A549 (cell line): ENCODE results near the gene HNMT. TPM values are rescaled to one million over a fixed set of nuclear protein-coding genes. Genes with fewer than 3 reads are reported as not detected.

Source experiments
- ATAC-seq, 2 experiments: fragments of 200-7000 bp in 1 of 2; fragments of >200 bp in 1 of 2; cut with Nextera tagmentation in 1 of 2; cut with Tn5 transposase in 1 of 2; 3 replicates each; pipeline versions ENCODE4 v1.8.0 to v1.9.1; 2018 to 2020; ENCODE audit warnings: mild to moderate bottlenecking in 1 of 2, moderate library complexity in 1 of 2
- CTCF ChIA-PET: fragments of 300-600 bp; sonication (Branson Sonifier 250); formaldehyde crosslinking; extraction: SDS; loops from one replicate; lab custom pipeline; 2021; ENCODE audit warnings: antibody characterized with exemption, inconsistent platforms; lab: Yijun Ruan, JAX
- POLR2A ChIA-PET: fragments of 350-600 bp; formaldehyde crosslinking; extraction: SDS; loops from one replicate; lab custom pipeline; 2021; ENCODE audit warnings: antibody characterized with exemption, inconsistent platforms; lab: Yijun Ruan, JAX
- DNase-seq, 2 experiments: peaks; one replicate each; pipeline versions ENCODE4 v3.0.0 to v3.0.0-alpha.2; 2011 to 2016; ENCODE audit warnings: low read depth in 1 of 2, low spot score in 1 of 2
- FAIRE-seq: peaks from 2 replicates; lab custom pipeline; 2011; peaks lifted over from hg19 to GRCh38; lab: Jason Lieb, UNC
- H3K27ac ChIP-seq, 2 experiments: fragments of >200 bp; sonication (Bioruptor Twin); formaldehyde crosslinking; 3 replicates each; pipeline ENCODE4 v1.5.1; 2016 to 2017
- H3K4me1 ChIP-seq: fragments of >200 bp; sonication (Bioruptor Twin); formaldehyde crosslinking; 3 replicates; pipeline ENCODE4 v1.6.1; 2016
- H3K4me2 ChIP-seq: fragments of >200 bp; sonication (Bioruptor Twin); formaldehyde crosslinking; 3 replicates; pipeline ENCODE4 v1.6.1; 2016
- H3K4me3 ChIP-seq: fragments of >200 bp; sonication (Bioruptor Twin); formaldehyde crosslinking; 3 replicates; pipeline ENCODE4 v1.5.1; 2016
- H3K9me3 ChIP-seq: fragments of >200 bp; sonication (Bioruptor Twin); formaldehyde crosslinking; 3 replicates; pipeline ENCODE4 v1.6.1; 2016
- ATOH8 ChIP-seq: fragments of 250-450 bp; sonication (Bioruptor Pico); IDR thresholded peaks from 2 replicates; pipeline ENCODE4 v1.5.0; 2020; ENCODE audit warnings: low read depth, mild to moderate bottlenecking, moderate library complexity
- CBX2 ChIP-seq: fragments of 200-600 bp; sonication (generic); IDR thresholded peaks from 2 replicates; pipeline ENCODE4 v1.6.1; 2016; ENCODE audit warnings: low read depth, mild to moderate bottlenecking, borderline replicate concordance
- EHF ChIP-seq: fragments of 250-450 bp; sonication (Bioruptor Pico); IDR thresholded peaks from 2 replicates; pipeline ENCODE4 v1.5.0; 2020; ENCODE audit warnings: mild to moderate bottlenecking
- ESRRA ChIP-seq: fragments of 150-350 bp; IDR thresholded peaks from 2 replicates; pipeline ENCODE4 v1.6.1; 2014; ENCODE audit warnings: mild to moderate bottlenecking, low read length, borderline replicate concordance
- HDAC2 ChIP-seq: fragments of 200-600 bp; sonication (generic); IDR thresholded peaks from 2 replicates; pipeline ENCODE4 v1.6.1; 2016
- KDM1A ChIP-seq: fragments of 200-600 bp; sonication (generic); IDR thresholded peaks from 2 replicates; pipeline ENCODE4 v1.6.1; 2016; ENCODE audit warnings: low read depth, mild to moderate bottlenecking
- KDM5A ChIP-seq: fragments of 200-600 bp; sonication (generic); IDR thresholded peaks from 2 replicates; pipeline ENCODE4 v1.6.1; 2016; ENCODE audit warnings: antibody characterized with exemption, mild to moderate bottlenecking
- MAFK ChIP-seq: fragments of 450-650 bp; IDR thresholded peaks from 2 replicates; pipeline ENCODE4 v1.6.1; 2014; ENCODE audit not compliant: partially characterized antibody
- MYC ChIP-seq: IDR thresholded peaks from 2 replicates; pipeline ENCODE4 v1.6.1; 2012; ENCODE audit warnings: mild to moderate bottlenecking, inconsistent platforms, low read length, improper control_type of control experiment, borderline replicate concordance
- NFE2L2 ChIP-seq: fragments of 150-350 bp; conservative IDR thresholded peaks from 2 replicates; pipeline ENCODE4 v1.6.1; 2014; ENCODE audit warnings: low read length
- NR3C1 ChIP-seq: fragments of >200 bp; sonication (Bioruptor Twin); formaldehyde crosslinking; IDR thresholded peaks from 3 replicates; pipeline ENCODE4 v1.6.1; 2017
- PHF8 ChIP-seq: fragments of 200-600 bp; sonication (generic); IDR thresholded peaks from 2 replicates; pipeline ENCODE4 v1.6.1; 2016; ENCODE audit warnings: low read depth, mild to moderate bottlenecking, antibody characterized with exemption, moderate library complexity, borderline replicate concordance
- POLR2AphosphoS2 ChIP-seq: conservative IDR thresholded peaks from 2 replicates; pipeline ENCODE4 v1.6.1; 2012; ENCODE audit warnings: low read length, improper control_type of control experiment, inconsistent platforms
- RCOR1 ChIP-seq: fragments of 150-350 bp; IDR thresholded peaks from 2 replicates; pipeline ENCODE4 v1.6.1; 2014; ENCODE audit warnings: antibody characterized with exemption, low read length, low read depth
- REST ChIP-seq: fragments of 200-600 bp; sonication (generic); IDR thresholded peaks from 2 replicates; pipeline ENCODE4 v1.6.1; 2016; ENCODE audit warnings: antibody characterized with exemption, mild to moderate bottlenecking, moderate library complexity
- RFX5 ChIP-seq: fragments of 450-650 bp; IDR thresholded peaks from 2 replicates; pipeline ENCODE4 v1.7.1; 2014; ENCODE audit warnings: antibody characterized with exemption, mild to moderate bottlenecking, moderate library complexity
- RNF2 ChIP-seq: fragments of 200-600 bp; sonication (generic); IDR thresholded peaks from 2 replicates; pipeline ENCODE4 v1.6.1; 2016; ENCODE audit warnings: low read depth, mild to moderate bottlenecking, antibody characterized with exemption, moderate library complexity, borderline replicate concordance
- SMC3 ChIP-seq: fragments of >200 bp; sonication (Bioruptor Twin); formaldehyde crosslinking; IDR thresholded peaks from 3 replicates; pipeline ENCODE4 v1.6.1; 2018; ENCODE audit warnings: inconsistent platforms
- TP53 ChIP-seq: fragments of 250-450 bp; sonication (Bioruptor Pico); IDR thresholded peaks from 2 replicates; pipeline ENCODE4 v1.5.0; 2021; ENCODE audit warnings: mild to moderate bottlenecking, moderate library complexity
- ZC3H11A ChIP-seq: fragments of 450-650 bp; IDR thresholded peaks from 2 replicates; pipeline ENCODE4 v1.6.1; 2014; ENCODE audit warnings: antibody characterized with exemption, mild to moderate bottlenecking
- ZSCAN20 ChIP-seq: fragments of 250-450 bp; sonication (Bioruptor Pico); IDR thresholded peaks from 2 replicates; pipeline ENCODE4 v1.8.0; 2022; ENCODE audit warnings: mild to moderate bottlenecking, moderate library complexity
- WGBS: methylation state at CpG from one replicate; pipeline ENCODE4 v1.1.6; 2017; ENCODE audit errors: missing lambda C conversion rate; 5-methylcytosine and 5-hydroxymethylcytosine counted together
- polyA plus RNA-seq, 4 experiments: library from polyadenylated mRNA; depleted of rRNA in 3 of 4; stranded (reverse); fragments of >200 nt; fragmentation: RNase III in 1 of 4; extraction: RNeasy Plus Mini Kit Qiagen cat#74134 plus additional on column Dnase treatment in 1 of 4; gene quantifications; 2 replicates in 3 of 4; 3 replicates in 1 of 4; pipeline ENCODE4 v1.2.3, GENCODE V29; 2011 to 2017

HNMT gene
- polyA plus RNA-seq, 2 of the 4 experiments (the other 2 are of a cell fraction) = 1.5 to 5.5 TPM

GRCh38 chr2:138023298-138023697 lies 59.0 kb downstream of the HNMT start:
- Histone ChIP-seq H3K4me1 (no peaks in the 10 kb centered on the region), H3K4me3 (no peak overlapping the region), H3K27ac (no peak overlapping the region), H3K9me3 (no peaks in the 10 kb centered on the region), H3K4me2 (no peak overlapping the region)
- CTCF ChIA-PET = no interaction called here
- no peak for TF ChIP-seq TP53 (CRISPR knock-in tag)
- TF ChIP-seq NFE2L2 = no peak
- TF ChIP-seq MAFK = no peak
- TF ChIP-seq EHF = no peak
- no peak for TF ChIP-seq POLR2AphosphoS2
- TF ChIP-seq PHF8 = no peak
- TF ChIP-seq REST = no peak
- no peak for TF ChIP-seq RFX5
- no peak for TF ChIP-seq KDM5A
- no peak for TF ChIP-seq RNF2
- no peak for TF ChIP-seq MYC
- TF ChIP-seq CBX2 = no peak
- TF ChIP-seq NR3C1 = no peak
- no peak for TF ChIP-seq ATOH8 (CRISPR knock-in tag)
- no peak for TF ChIP-seq RCOR1
- TF ChIP-seq HDAC2 = no peak
- TF ChIP-seq ZSCAN20 (CRISPR knock-in tag) = no peak
- TF ChIP-seq SMC3 = no peak
- no peak for TF ChIP-seq KDM1A
- TF ChIP-seq ZC3H11A = no peak
- WGBS = 87% methylated on average over 4 of the region's 4 CpGs
- POLR2A ChIA-PET = no interaction called here
- no peak for ATAC-seq
- FAIRE-seq = no peak
- DNase-seq = peak in 1 of 2 experiments; percentile 4

GRCh38 chr2:138023976-138024375 lies 59.7 kb downstream of the HNMT start:
- no peak for FAIRE-seq

More at GRCh38 chr2:138023976-138024375, 59.7 kb downstream of the HNMT start:
- H3K4me2 ChIP-seq = no peak overlapping the region
- no peaks in the 10 kb centered on the region for H3K9me3 ChIP-seq
- CTCF ChIA-PET = no interaction called here
- TF ChIP-seq NR3C1 = no peak
- no peak for TF ChIP-seq REST
- no peak for TF ChIP-seq POLR2AphosphoS2
- no peak for TF ChIP-seq RNF2
- no peak for TF ChIP-seq ESRRA
- WGBS = 24% methylated on average over 2 of the region's 2 CpGs
- DNase-seq (no peak), ATAC-seq (no peak)
- H3K27ac ChIP-seq = no peak overlapping the region
- no peak overlapping the region for H3K4me3 ChIP-seq
- H3K4me1 ChIP-seq = no peaks in the 10 kb centered on the region
- POLR2A ChIA-PET = no interaction called here
